ENCODE results near the gene FBLN5.
"Not testable (repeated sequence)": the region's sequence is repeated elsewhere in the genome, so short reads cannot be mapped to it uniquely, and the experiment has no call there.

Gene FBLN5

DNA sequence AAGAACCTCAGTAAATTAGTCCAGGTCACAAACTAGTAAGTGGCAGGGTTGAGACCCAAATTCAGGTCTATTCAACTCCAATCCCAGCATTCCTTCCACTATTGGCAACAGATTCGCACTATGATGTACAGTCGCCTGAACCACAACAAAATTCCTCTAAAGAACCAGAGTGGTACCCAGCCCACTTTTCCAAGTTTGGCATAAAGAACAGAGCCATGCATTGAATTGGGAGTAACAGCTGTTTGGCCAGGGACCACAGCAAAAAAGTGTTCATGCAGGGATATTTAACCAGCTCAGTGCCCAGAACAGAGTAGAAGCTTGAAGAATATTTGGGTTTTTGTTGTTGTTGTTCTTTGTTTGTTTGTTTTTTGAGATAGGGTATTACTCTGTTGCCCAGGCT, 89.9 kb downstream of the FBLN5 start:
- no peak for DNase-seq

DNA sequence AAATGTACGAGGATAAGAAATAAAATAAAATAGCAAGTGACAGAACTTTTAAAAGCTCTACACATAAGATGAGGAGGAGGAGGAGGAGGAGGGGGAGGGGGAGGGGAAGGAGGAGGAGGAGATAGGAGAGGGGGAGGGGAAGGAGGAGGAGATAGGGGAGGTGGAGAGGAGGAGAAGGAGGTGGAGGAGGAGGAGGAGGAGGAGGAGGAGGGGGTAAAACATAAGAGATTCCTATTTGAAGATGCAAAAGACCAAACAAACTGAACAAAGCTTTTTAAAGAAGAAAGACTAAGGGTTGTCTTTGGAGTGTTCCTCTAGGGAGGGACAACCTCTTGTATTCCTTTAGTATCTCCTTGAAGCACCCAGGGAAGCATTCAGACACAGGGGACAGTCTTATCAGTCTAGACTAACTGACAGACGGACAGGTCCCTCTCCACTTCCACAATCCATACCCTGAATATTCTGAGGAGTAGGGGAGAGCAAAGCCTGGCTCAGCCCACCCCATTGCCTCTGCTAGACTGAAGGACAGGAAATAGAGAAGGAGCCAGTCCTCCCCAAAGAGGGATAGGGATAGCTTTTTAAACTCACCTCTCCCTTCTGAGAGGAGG, 93.1 kb downstream of the FBLN5 start:
- DNase-seq, result no peak

DNA sequence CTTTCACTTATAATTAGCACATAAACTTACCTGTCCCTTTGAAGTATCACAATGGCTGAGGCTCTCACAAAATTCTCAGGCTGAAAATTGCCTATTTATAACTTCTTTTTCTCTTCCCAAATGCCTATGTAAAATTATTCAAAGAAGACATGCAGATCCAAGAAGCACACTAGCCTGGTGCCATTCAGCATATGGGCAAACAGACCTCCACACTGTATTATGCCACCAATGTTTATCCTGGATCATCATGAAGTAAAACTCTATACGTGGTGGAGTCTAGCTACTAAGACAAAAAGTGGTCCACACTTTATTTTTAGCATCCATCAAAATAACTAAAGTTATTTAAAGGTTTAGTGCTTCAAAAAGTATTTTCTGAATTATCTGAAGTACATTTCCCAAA, 95.9 kb downstream of the FBLN5 start:
- no peak for DNase-seq

DNA sequence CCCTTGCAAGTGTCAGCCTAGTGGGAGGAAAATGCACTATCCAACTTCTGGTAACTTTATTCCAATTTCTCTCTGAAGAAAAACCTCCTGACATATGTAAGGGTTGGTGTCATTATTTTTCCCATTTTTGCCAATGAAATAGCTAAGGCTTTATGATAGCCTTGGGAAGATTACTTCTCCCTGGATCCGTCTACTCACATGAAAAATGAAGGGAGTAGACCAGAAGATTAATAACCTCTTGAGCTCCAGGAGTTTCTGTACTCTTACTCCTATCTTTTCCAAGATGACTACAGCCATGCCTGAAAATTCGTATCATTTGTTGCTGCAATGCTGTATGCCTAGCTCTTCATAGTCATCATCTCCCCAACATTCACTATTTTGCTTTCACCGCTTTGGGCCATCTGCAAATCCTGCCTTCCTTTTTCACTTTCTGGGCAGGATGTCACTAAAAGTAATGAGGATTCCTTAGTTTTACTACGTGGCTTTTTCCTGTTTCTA, 98.9 kb downstream of the FBLN5 start:
- no peak for DNase-seq

DNA sequence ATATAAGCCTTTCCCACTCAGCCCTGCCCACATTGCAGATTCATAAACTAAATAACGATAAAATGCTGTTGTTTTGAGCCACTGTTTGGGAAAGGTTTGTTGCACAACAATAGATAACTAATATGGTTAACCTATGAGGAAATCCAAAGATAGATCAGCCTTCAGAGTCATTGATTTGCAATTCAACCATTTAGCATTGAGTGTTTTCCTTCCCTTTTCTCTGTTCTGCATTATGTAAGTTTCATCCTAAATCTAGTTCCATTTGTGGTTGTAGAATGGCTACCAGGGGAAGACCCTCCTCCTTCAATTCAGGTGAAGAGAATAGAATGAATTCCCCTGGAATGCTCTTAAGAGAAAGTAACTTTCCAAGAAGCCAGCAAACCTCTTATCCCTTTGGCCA, 99.8 kb downstream of the FBLN5 start:
- DNase-seq, result no peak

DNA sequence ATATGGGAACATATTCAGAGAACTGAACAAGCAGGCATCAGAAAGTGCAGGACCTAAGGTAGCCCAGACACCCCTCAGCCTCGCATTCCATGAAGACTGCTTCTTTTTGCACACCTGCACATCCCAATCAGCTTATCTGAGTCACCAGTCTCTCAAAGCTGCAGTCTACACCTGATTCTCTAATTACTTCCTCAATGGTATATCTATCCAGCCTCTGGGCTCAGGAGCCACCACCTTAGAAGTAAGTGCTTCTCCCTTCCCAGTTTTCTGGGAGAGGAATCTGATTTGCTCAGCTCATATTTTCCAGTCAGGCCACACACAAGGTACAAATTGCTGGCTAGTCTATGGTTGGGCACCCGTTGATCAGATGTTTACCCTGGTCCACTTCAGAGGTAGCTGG, 101.8 kb downstream of the FBLN5 start:
- no peak for DNase-seq

DNA sequence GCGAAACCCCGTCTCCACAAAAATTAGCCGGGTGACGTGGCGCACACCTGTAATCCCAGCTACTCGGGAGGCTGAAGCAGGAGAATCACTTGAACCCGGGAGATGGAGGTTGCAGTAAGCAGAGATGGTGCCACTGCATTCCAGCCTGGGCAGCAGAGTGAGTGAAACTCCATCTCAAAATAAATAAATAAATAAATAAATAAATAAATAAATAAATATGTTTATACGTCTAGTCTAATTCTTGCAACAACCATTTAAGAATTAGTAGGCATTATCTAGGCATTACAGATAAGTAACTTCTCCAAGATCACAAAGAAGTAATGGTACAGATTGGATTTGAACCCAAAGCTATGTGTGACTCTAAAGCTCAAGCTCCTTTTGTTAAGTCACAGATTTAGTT, 102.4 kb downstream of the FBLN5 start:
- DNase-seq, result not testable (repeated sequence)

DNA sequence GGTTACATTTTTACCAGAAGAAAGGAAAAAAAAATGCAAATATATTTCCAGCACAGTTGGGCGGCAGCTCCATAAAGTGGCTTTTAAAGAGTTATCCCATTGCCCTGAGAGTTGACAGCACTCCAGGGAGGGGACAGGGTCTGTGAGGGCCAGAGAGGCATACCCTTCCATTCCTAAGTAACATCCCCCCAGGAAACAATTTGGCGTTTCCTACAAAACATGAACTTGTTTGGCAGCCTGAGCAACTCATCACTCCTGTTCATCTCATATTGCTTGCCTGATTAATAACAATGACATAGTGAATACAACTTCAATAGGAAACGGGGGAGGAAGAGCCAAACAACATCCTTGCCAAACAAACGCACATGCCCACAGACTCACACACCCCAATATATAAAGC, 103.5 kb downstream of the FBLN5 start:
- no peak for DNase-seq

DNA sequence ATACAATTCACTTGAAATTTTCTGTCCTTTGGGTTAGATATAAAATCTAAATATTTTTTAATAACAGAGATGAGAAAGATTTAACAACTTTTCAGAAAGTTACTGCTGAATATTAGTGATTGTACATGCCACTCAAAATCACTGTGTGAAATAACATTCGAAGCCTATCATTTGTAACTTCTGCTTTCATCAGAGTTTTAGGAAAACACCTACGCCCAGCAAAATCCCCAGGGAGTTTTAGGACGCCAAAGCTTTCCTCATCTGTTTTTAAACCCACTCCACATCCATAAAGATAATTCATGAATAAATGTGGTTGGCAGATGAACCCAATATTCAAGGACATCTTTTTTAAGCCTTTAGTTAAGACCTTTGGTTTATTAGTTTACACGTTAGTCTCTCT, 104.1 kb downstream of the FBLN5 start:
- DNase-seq, result no peak

DNA sequence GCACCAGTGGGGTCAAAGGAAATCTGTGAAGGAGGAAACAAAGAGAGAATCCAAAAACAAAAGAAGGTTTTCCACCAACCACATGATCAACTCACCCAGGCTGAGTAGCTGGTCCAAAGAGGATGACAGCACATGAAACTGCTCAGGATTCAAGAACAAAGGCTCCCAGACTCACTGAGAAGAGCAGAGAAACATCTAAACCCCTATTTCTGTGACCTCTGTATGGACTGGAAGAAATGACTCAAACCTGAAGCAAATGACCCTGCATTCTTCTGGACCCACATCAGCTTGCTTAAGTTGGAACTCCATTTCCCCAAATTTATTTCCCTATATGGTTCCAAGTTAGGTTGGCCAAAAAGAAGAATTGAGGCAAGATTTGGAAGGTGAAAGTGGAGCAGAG, 106.4 kb downstream of the FBLN5 start:
- no peak for DNase-seq

DNA sequence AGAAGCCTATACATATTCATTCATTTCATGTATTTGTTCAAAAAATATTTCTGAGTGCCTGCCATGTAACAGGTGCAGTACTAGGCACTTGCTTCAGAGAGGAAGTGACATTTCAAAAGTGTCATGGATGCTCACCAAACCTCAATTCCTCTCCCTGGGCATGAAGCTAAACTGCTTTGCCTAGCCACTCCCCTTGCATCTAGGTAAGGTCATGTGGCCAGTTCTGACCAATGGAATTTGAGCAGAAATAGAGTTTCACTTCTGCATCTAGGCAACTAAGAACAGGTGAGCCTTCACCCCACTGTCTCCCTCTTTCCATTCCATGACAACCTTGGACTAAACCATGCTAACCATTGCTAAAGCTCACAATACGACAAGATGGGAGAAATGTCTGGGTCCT, 107.7 kb downstream of the FBLN5 start:
- DNase-seq, result no peak

DNA sequence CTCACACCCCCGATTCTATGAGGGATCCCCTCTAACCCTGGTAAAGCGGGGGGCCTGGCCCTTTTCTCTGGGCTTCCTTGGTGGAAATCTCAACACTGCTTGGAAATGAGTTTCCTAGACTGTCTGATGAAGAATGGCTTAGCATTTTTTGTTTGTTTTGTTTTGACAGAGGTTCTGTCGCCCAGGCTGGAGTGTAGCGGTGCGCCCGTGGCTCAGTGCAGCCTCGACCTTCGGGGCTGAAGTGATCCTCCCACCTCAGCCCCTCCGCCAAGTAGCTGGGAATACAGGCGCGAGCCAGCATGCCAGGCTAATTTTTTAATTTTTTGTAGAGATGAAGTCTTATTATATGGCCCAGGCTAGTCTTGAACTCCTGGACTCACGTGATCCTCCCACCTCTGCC, 110.4 kb downstream of the FBLN5 start:
- no peak for DNase-seq

DNA sequence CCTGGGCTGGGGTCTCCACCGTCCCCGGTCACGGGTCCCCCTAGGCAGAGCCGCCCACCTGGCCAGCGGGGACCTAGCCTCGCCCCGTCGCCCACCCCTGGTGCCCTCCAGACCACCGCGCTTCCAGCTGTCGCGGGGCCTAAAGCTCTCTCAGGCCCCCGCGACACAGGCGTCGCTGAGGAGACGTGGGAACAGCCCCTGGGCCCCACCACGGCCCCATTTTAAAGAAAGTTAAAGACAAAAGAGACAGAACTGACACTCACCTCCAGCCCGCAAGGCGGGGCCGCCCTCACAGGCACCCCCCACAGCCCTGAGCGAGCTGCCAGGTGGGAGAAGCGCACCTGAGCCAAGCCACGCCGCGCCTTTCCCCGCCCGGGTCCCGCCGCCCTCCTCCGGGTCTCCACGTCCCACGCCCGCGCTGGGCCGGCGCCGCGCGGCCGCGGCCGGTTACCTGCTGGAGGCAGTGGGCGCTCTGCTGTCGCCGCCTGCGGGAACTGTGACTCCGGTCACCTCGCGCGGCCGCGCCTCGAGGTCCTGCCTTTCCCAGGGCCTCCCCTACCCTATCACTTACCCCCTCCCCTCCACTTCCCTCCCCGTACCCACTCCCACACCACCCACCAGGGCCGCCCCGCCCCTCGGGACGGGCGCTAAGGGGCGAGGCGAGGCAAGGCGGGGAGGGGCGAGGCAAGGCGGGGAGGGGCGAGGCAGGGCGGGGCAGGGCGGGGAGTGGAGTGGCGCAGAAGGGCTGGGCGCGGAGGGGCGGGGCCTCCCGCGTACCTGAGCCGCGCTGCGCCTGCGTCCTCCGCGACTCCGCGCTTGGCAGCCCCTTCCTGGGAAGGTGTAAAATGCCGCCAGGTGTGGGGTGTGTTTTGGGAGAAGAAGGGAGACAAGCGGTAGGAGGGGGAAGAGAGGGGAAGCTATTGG, 111.3 kb downstream of the FBLN5 start:
- peak; percentile 52 for DNase-seq

DNA sequence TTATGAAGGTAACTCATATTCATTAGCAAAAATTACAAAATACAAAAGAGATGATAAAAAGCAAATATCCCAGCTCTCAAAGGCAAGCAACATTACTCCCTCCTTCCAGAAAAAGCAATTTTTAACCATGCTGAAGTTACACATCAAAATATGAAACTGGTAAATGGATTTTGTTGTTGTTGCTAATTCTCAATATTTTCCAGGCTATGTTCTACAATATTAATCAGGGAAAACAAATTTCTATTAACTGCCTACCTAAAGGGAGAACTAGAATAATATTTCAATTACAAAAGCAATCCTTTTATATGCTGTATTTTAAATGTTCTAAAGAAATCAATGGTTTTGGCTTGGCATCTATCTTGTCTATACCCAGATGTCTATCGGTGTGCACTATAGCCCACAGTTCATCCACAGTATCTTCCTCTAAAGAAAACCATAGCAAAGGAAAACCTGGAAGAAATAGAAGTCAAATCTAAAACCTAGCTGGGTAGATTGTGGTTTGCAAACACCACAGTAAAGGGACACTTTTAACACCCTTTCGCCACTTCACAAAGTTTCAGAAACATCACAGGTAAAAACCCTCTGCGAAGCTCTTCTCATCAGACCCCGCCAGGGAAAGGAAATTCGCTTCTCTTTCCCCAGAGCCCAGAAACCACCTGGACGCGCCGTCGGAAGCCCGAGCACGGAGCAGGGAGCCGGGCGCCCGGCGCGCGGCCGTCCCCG, 112.1 kb downstream of the FBLN5 start:
- no peak for DNase-seq

DNA sequence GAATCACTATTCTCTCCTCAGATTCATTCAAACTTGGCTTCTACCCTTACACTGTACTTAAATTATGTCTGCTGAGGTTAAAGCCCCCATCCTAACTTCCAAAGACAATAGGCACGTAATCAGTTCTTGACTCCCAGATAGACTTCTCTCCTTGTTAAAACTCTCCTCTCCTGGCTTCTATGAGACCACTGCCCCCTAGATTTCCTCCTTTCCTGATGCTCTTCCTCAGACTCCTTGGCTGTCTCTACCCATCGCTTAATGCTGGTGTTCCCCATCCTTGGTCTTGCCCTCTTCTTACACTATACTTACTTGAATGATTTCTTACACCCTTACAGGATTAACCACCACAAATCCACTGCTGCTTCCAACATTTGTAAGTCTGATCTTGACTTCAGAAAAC, 112.9 kb downstream of the FBLN5 start:
- no peak for DNase-seq

DNA sequence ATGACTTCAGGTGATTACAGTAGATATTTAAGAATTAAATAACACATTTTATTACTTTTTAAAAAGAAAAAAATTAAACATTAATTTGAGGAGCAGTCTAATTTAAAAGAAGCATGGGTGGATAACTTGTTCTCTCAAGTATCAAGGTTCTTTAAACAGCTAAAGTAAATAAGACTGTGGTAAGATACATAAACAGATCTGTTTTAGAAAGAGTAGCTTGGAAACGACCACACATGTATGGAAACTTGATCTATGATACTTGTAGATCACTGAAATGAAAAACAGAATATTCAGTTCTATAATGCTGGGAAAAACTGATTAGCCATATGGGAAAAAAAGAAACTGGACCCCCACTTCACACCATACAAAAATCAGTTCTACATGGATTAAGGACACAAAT, 116.2 kb downstream of the FBLN5 start:
- DNase-seq, result no peak

DNA sequence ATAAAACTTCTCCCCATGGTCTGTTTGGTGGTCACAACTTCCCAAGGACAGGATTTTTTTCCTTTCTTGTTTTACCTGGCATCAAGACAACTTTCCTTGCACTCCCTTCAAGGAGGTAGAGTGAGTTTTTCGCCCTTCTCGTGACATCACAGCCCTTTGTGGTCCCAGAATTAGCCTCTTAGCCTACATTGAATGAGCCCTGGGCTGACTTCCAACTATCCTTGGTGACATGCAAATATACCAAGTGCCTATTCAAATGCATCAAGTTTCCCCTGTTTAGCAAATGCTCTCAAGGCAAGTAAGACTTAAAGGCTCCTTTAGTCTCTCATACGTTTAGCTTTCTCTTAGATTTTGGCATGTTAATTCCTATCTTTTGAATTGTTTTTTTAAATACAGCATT, 116.7 kb downstream of the FBLN5 start:
- no peak for DNase-seq

DNA sequence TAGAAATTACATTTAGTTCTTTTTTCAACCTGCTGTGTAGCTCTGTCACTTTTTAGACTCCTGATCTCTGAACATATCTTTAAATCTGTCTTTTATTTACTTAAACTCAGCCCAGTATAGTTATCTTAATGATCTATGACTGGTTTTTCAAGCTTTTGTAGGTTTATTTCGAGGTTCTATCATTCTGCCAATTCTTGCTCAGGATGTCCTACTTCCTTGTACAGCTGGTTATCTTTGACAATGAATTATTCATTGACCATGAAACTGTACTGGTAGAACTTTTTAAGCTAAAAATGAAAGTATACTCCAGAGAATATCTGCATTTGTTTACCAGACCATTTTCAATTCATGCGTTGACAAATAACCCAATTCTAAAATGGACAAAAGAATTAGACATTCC, 118.0 kb downstream of the FBLN5 start:
- DNase-seq, result no peak

DNA sequence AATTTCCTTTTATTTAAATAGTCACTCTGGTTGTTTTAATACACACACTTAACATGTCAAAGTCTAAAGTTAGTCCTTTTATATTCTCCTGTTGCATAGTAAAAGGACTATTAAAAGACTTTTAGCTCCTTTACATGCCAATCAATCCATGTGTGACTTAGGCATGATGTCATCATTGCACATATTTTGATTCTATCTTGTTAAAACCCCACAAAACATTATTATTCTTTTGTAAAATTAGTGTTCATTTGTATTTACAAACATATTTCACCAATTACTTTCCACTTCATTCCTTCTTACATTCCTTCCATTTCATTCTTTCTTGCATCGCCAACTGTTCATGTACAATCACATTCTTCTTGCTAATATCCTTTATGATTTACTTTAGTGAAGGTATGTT, 119.7 kb downstream of the FBLN5 start:
- no peak for DNase-seq
